HepG2 (cell line): ENCODE data around the gene CAMKK1. TPM values are rescaled to one million over a fixed set of nuclear protein-coding genes. Genes with fewer than 3 reads are reported as not detected.

Experiments used
- ATAC-seq: fragments of 200-7000 bp; cut with Tn5 transposase; 3 replicates; pipeline ENCODE4 v1.9.1; 2020; ENCODE audit warnings: mild to moderate bottlenecking, moderate library complexity
- BruUV-seq: library from RNA; stranded (reverse); fragments of 400-500 nt; replicated peaks from 2 replicates; lab custom pipeline; 2021; lab: Mats Ljungman, UMichigan
- CTCF ChIA-PET: fragments of 300-600 bp; formaldehyde crosslinking; extraction: SDS; loops from one replicate; lab custom pipeline; 2021; ENCODE audit warnings: low total read pairs, inconsistent platforms, low intra/inter-chr PET ratio; lab: Yijun Ruan, JAX
- POLR2A ChIA-PET: fragments of 350-600 bp; sonication (Branson Sonifier 250); formaldehyde crosslinking; loops from one replicate; lab custom pipeline; 2020; ENCODE audit warnings: antibody characterized with exemption, inconsistent platforms; lab: Yijun Ruan, JAX
- DNase-seq: peaks from one replicate; pipeline ENCODE4 v3.0.0-alpha.2; 2015; ENCODE audit warnings: low spot score
- FAIRE-seq: peaks from 3 replicates; lab custom pipeline; 2011; peaks lifted over from hg19 to GRCh38; lab: Jason Lieb, UNC
- H2AFZ ChIP-seq: one replicate; pipeline ENCODE4 v1.6.1; 2011; ENCODE audit warnings: low read length, inconsistent platforms
- H3K27ac ChIP-seq: fragments of 300-600 bp; 3 replicates; pipeline ENCODE4 v1.8.0; 2011; ENCODE audit warnings: mixed run types, mild to moderate bottlenecking, mixed read lengths, low read length, inconsistent platforms; ENCODE audit not compliant: insufficient read depth; ENCODE audit errors: extremely low read length
- H3K27me3 ChIP-seq, 2 experiments: fragments of 200-600 bp in 1 of 2; 2 replicates in 1 of 2; 3 replicates in 1 of 2; pipeline versions ENCODE4 v1.6.0 to v1.8.0; 2011; ENCODE audit warnings: low read length in 2 of 2, mild to moderate bottlenecking in 2 of 2, moderate library complexity in 2 of 2, inconsistent platforms in 1 of 2; ENCODE audit not compliant: insufficient read depth in 2 of 2, control insufficient read depth in 1 of 2
- H3K36me3 ChIP-seq, 2 experiments: fragments of 200-600 bp in 1 of 2; replicated peaks in 1 of 2; 2 replicates in 1 of 2; 3 replicates in 1 of 2; pipeline versions ENCODE4 v1.5.1 to v1.8.0; 2011; ENCODE audit warnings: low read length in 2 of 2, inconsistent platforms in 1 of 2; ENCODE audit not compliant: insufficient read depth in 2 of 2, control insufficient read depth in 1 of 2
- H3K4me1 ChIP-seq: 2 replicates; pipeline ENCODE4 v1.5.1; 2012; ENCODE audit warnings: low read length, inconsistent platforms; ENCODE audit not compliant: insufficient read depth
- H3K4me2 ChIP-seq: 2 replicates; pipeline ENCODE4 v1.6.0; 2011; ENCODE audit warnings: low read depth, low read length, inconsistent platforms
- H3K4me3 ChIP-seq, 3 experiments: fragments of 200-600 bp in 1 of 3; sonication (generic), shearing (Covaris generic) in 1 of 3; replicated peaks in 1 of 3; 2 replicates each; pipeline ENCODE4 v1.5.1; 2011 to 2016; ENCODE audit warnings: low read length in 3 of 3, inconsistent platforms in 2 of 3, low read depth in 2 of 3, mild to moderate bottlenecking in 2 of 3, control low read depth in 1 of 3, mixed read lengths in 1 of 3; ENCODE audit not compliant: insufficient read depth in 1 of 3
- H3K79me2 ChIP-seq: one replicate; pipeline ENCODE4 v1.6.1; 2011; ENCODE audit warnings: low read length, inconsistent platforms; ENCODE audit not compliant: insufficient read depth
- H3K9ac ChIP-seq: 2 replicates; pipeline ENCODE4 v1.6.0; 2011; ENCODE audit warnings: mild to moderate bottlenecking, low read depth, low read length, inconsistent platforms; ENCODE audit not compliant: insufficient read depth
- H3K9me3 ChIP-seq: 2 replicates; pipeline ENCODE4 v1.5.1; 2012; ENCODE audit warnings: mild to moderate bottlenecking, low read length
- H4K20me1 ChIP-seq: 2 replicates; pipeline ENCODE4 v1.6.0; 2011; ENCODE audit warnings: inconsistent platforms, mild to moderate bottlenecking, low read length, moderate library complexity; ENCODE audit not compliant: insufficient read depth
- ARID3A ChIP-seq: IDR thresholded peaks from 2 replicates; pipeline ENCODE4 v1.6.1; 2012; ENCODE audit warnings: low read depth, low read length, improper control_type of control experiment
- ATF6 ChIP-seq: sonication (generic); formaldehyde crosslinking; conservative IDR thresholded peaks from 2 replicates; pipeline ENCODE4 v1.4.0; 2020; ENCODE audit warnings: missing genetic modification reagents
- BRCA1 ChIP-seq: sonication (generic); formaldehyde crosslinking; IDR thresholded peaks from 2 replicates; pipeline ENCODE4 v1.4.0; 2020; ENCODE audit warnings: missing genetic modification reagents
- CC2D1A ChIP-seq: sonication (generic); formaldehyde crosslinking; IDR thresholded peaks from 2 replicates; pipeline ENCODE4 v1.8.1; 2023; ENCODE audit warnings: mild to moderate bottlenecking, missing genetic modification reagents
- CENPX ChIP-seq: sonication (generic); formaldehyde crosslinking; IDR thresholded peaks from 2 replicates; pipeline ENCODE4 v1.9.0; 2021; ENCODE audit warnings: mild to moderate bottlenecking, missing genetic modification reagents, moderate library complexity
- KLF6 ChIP-seq: IDR thresholded peaks from 2 replicates; pipeline ENCODE4 v1.8.0; 2016; ENCODE audit warnings: missing biosample characterization, missing genetic modification reagents
- MATR3 ChIP-seq: sonication (generic); formaldehyde crosslinking; IDR thresholded peaks from 2 replicates; pipeline ENCODE4 v1.4.0; 2020; ENCODE audit warnings: missing genetic modification reagents
- MAZ ChIP-seq, 2 experiments: sonication (generic) in 1 of 2; formaldehyde crosslinking in 1 of 2; IDR thresholded peaks; 2 replicates each; pipeline versions ENCODE4 v1.5.0 to v1.6.1; 2012 to 2020; ENCODE audit warnings: low read depth in 2 of 2, mild to moderate bottlenecking in 2 of 2, borderline replicate concordance in 1 of 2, improper control_type of control experiment in 1 of 2, low read length in 1 of 2, missing genetic modification reagents in 1 of 2, moderate library complexity in 1 of 2
- MYC ChIP-seq: sonication (generic); formaldehyde crosslinking; IDR thresholded peaks from 2 replicates; pipeline ENCODE4 v1.9.0; 2021; ENCODE audit warnings: missing genetic modification reagents, borderline replicate concordance
- SCMH1 ChIP-seq: sonication (generic); formaldehyde crosslinking; IDR thresholded peaks from 2 replicates; pipeline ENCODE4 v1.9.0; 2021; ENCODE audit warnings: missing genetic modification reagents, mild to moderate bottlenecking, borderline replicate concordance
- SP4 ChIP-seq: sonication (generic); formaldehyde crosslinking; IDR thresholded peaks from 2 replicates; pipeline ENCODE4 v1.8.1; 2023; ENCODE audit warnings: mild to moderate bottlenecking, missing genetic modification reagents
- STAT5B ChIP-seq: sonication (generic); formaldehyde crosslinking; IDR thresholded peaks from 2 replicates; pipeline ENCODE4 v1.4.0; 2020; ENCODE audit warnings: missing genetic modification reagents
- TFAP4 ChIP-seq: sonication (generic); IDR thresholded peaks from 2 replicates; pipeline ENCODE4 v1.6.1; 2016; ENCODE audit warnings: low read depth, borderline replicate concordance
- ZFP91 ChIP-seq: sonication (generic); formaldehyde crosslinking; IDR thresholded peaks from 2 replicates; pipeline ENCODE4 v1.9.0; 2022; ENCODE audit warnings: missing genetic modification reagents, mild to moderate bottlenecking, borderline replicate concordance
- ZNF343 ChIP-seq: sonication (generic); formaldehyde crosslinking; IDR thresholded peaks from 2 replicates; pipeline ENCODE4 v1.4.0; 2020; ENCODE audit warnings: mild to moderate bottlenecking, missing genetic modification reagents
- ZNF382 ChIP-seq: sonication (generic); formaldehyde crosslinking; IDR thresholded peaks from 2 replicates; pipeline ENCODE4 v1.5.0; 2020; ENCODE audit warnings: missing genetic modification reagents, mild to moderate bottlenecking, borderline replicate concordance
- ZNF513 ChIP-seq: sonication (generic); formaldehyde crosslinking; conservative IDR thresholded peaks from 2 replicates; pipeline ENCODE4 v1.5.0; 2020; ENCODE audit warnings: missing genetic modification reagents
- ZNF768 ChIP-seq: sonication (generic); formaldehyde crosslinking; IDR thresholded peaks from 2 replicates; pipeline ENCODE4 v1.4.0; 2020; ENCODE audit warnings: missing genetic modification reagents
- WGBS: methylation state at CpG from one replicate; pipeline ENCODE4 v1.1.6; 2017; ENCODE audit warnings: low lambda C conversion rate; 5-methylcytosine and 5-hydroxymethylcytosine counted together
- in situ Hi-C: cut with HindIII; loops from 2 replicates; pipeline ENCODE4 v1.10.0; 2017; ENCODE audit warnings: low pct_unique_long_range_greater_than_20kb; ENCODE audit not compliant: extremely low pct_ligation_motif_present
- intact Hi-C: fragments of 100-400 bp; cut with micrococcal nuclease; formaldehyde crosslinking; loops from one replicate; pipeline ENCODE4 v1.10.0; 2022; ENCODE audit not compliant: unreplicated experiment
- polyA plus RNA-seq, 8 experiments: library from polyadenylated mRNA; depleted of rRNA in 3 of 8; stranded (reverse) in 7 of 8; unstranded in 1 of 8; fragments of >200 nt; fragmentation: Illumina TruSeq in 4 of 8; extraction: Trizol in 4 of 8; gene quantifications; 2 replicates each; pipeline versions ENCODE4 v1.2.1 to v1.2.3, GENCODE V29; 2011 to 2016; ENCODE audit warnings: low read depth in 4 of 8, missing spikeins in 1 of 8, mixed read lengths in 1 of 8; ENCODE audit not compliant: insufficient read depth in 1 of 8
- total RNA-seq, 5 experiments: library from RNA; depleted of rRNA; stranded (reverse); fragments of >200 nt; fragmentation: Illumina TruSeq; extraction: Trizol; gene quantifications; 2 replicates each; pipeline ENCODE4 v1.2.3, GENCODE V29; 2016; ENCODE audit warnings: low read depth in 1 of 5

Gene CAMKK1
- total and polyA plus RNA-seq, 2 of the 13 experiments (the other 11 are each of a cell fraction or from before 2014, with no cell fraction given): 1.5 to 1.6 TPM

GRCh38 chr17:3909257-3909656 is 16.4 kb upstream of the CAMKK1 start:
- ChIA-PET POLR2A (no interaction called here), CTCF (no interaction called here)
- peaks cover 2 to 21% of the 10 kb centered on the region in 2 experiments; a peak in 3 of 5 replicates for H3K27me3 ChIP-seq
- no peak overlapping the region for H3K4me3 ChIP-seq
- H3K4me1 ChIP-seq: peaks cover 10% of the 10 kb centered on the region
- H3K27ac ChIP-seq: no peak overlapping the region
- intact Hi-C loops: loop anchor here (5.0 to 10.0 kb wide), 2 partner anchors 62 to 174 kb away; partner anchors contain the start of gene NCBP3
- no peak overlapping the region for H2AFZ ChIP-seq
- DNase-seq (no peak), ATAC-seq (no peak), FAIRE-seq (no peak)
- in situ Hi-C loops: loop anchor here (10.0 kb wide), 1 partner anchor 174 kb away; no protein-coding TSS in a partner anchor
- no TSS peak for BruUV-seq
- H3K4me2 ChIP-seq: no peak overlapping the region
- H4K20me1 ChIP-seq: no peaks in the 10 kb centered on the region
- H3K79me2 ChIP-seq: no peaks in the 10 kb centered on the region
- H3K9me3 ChIP-seq: no peaks in the 10 kb centered on the region
- no peak overlapping the region for H3K9ac ChIP-seq
- no peaks in the 10 kb centered on the region for H3K36me3 ChIP-seq
- WGBS: 69% methylated on average over 12 of the region's 12 CpGs
- TF ChIP-seq ZNF768 (CRISPR knock-in tag) (no peak), SP4 (CRISPR knock-in tag) (no peak), ARID3A (no peak), CC2D1A (CRISPR knock-in tag) (no peak), KLF6 (CRISPR knock-in tag) (no peak), MATR3 (no peak), ZNF343 (CRISPR knock-in tag) (no peak), MAZ (IDR thresholded peaks at IDR 0.05; ENCODE audit: borderline replicate concordance, low read depth, low read length) (no peak), MAZ (CRISPR knock-in tag; IDR thresholded peaks at IDR 0.05; ENCODE audit: low read depth) (no peak), ATF6 (CRISPR knock-in tag) (no peak), CENPX (CRISPR knock-in tag) (no peak), MYC (CRISPR knock-in tag) (no peak), ZNF382 (no peak), ZNF513 (CRISPR knock-in tag) (no peak), BRCA1 (no peak), ZFP91 (CRISPR knock-in tag) (no peak), TFAP4 (no peak), STAT5B (CRISPR knock-in tag) (no peak), SCMH1 (no peak)
